Glutamatergic neuron (in vitro differentiated cells): ENCODE data around the gene EID2B. TPM values are rescaled to one million over a fixed set of nuclear protein-coding genes. Genes with fewer than 3 reads are reported as not detected.

Experiments
- DNase-seq: peaks from one replicate; pipeline ENCODE4 v3.0.0; 2022
- H3K27ac Mint-ChIP-seq: one replicate; pipeline ENCODE4 v1.8.0; 2020; ENCODE audit warnings: mild to moderate bottlenecking, mixed read lengths, inconsistent platforms; ENCODE audit not compliant: unreplicated experiment
- H3K27me3 Mint-ChIP-seq: one replicate; pipeline ENCODE4 v1.8.0; 2020; ENCODE audit warnings: mild to moderate bottlenecking, moderate library complexity, mixed read lengths, inconsistent platforms; ENCODE audit not compliant: unreplicated experiment
- H3K36me3 Mint-ChIP-seq: one replicate; pipeline ENCODE4 v1.8.0; 2020; ENCODE audit warnings: mild to moderate bottlenecking, mixed read lengths, inconsistent platforms; ENCODE audit not compliant: unreplicated experiment
- H3K4me1 Mint-ChIP-seq: one replicate; pipeline ENCODE4 v1.8.0; 2020; ENCODE audit warnings: mild to moderate bottlenecking, low read depth, mixed read lengths, inconsistent platforms; ENCODE audit not compliant: unreplicated experiment
- H3K4me3 Mint-ChIP-seq: one replicate; pipeline ENCODE4 v1.8.0; 2020; ENCODE audit warnings: mild to moderate bottlenecking, mixed read lengths, inconsistent platforms; ENCODE audit not compliant: unreplicated experiment
- H3K9me3 Mint-ChIP-seq: one replicate; pipeline ENCODE4 v1.8.0; 2020; ENCODE audit warnings: mild to moderate bottlenecking, moderate library complexity, mixed read lengths, inconsistent platforms; ENCODE audit not compliant: unreplicated experiment
- CTCF ChIP-seq: fragments of 200-600 bp; sonication (generic); IDR thresholded peaks from one replicate; pipeline ENCODE4 v1.5.0; 2021; ENCODE audit not compliant: partially characterized antibody, unreplicated experiment
- total RNA-seq: library from RNA; stranded (reverse); fragmentation: NEBNext Ultra II Directional; extraction: Animal tissue kit (Norgen Biotek cat#: 25700); gene quantifications from one replicate; pipeline ENCODE4 v1.2.1, GENCODE V29; 2021; ENCODE audit not compliant: unreplicated experiment

Gene EID2B
- total RNA-seq, 1 donor from 2014 or later = 7.6 TPM

GRCh38 chr19:39506944-39507714 is 25.5 kb downstream of the EID2B start:
- no peak for TF ChIP-seq CTCF
- peak; percentile 86 for DNase-seq
- Mint-ChIP-seq H3K27me3 (peaks cover 32% of the 10 kb centered on the region), H3K27ac (peak overlapping the region; percentile 82), H3K4me3 (peak overlapping the region; percentile 76), H3K4me1 (peaks cover 39% of the 10 kb centered on the region), H3K9me3 (peaks cover 31% of the 10 kb centered on the region), H3K36me3 (no peaks in the 10 kb centered on the region)

- no peak for TF ChIP-seq CTCF
- Mint-ChIP-seq H3K9me3 (peaks cover 31% of the 10 kb centered on the region), H3K36me3 (no peaks in the 10 kb centered on the region), H3K27me3 (peaks cover 34% of the 10 kb centered on the region), H3K4me1 (peaks cover 39% of the 10 kb centered on the region), H3K4me3 (peak overlapping the region; percentile 76), H3K27ac (peak overlapping the region; percentile 77)
- DNase-seq = no peak
Observed at GRCh38 chr19:39506598-39506943, 26.1 kb downstream of the EID2B start.

GRCh38 chr19:39502640-39503417 is 29.8 kb downstream of the EID2B start:
- Mint-ChIP-seq H3K36me3 (peaks cover 7% of the 10 kb centered on the region), H3K9me3 (peaks cover 42% of the 10 kb centered on the region), H3K27me3 (peaks cover 44% of the 10 kb centered on the region), H3K4me3 (peak overlapping the region; percentile 87), H3K4me1 (peaks cover 42% of the 10 kb centered on the region), H3K27ac (peak overlapping the region; percentile 82)
- peak; percentile 87 for DNase-seq
- peak; percentile 99 for TF ChIP-seq CTCF

- peak overlapping the region; percentile 97 for H3K4me3 Mint-ChIP-seq
- TF ChIP-seq CTCF = no peak
- H3K9me3 Mint-ChIP-seq = peaks cover 38% of the 10 kb centered on the region
- peaks cover 7% of the 10 kb centered on the region for H3K36me3 Mint-ChIP-seq
- peaks cover 42% of the 10 kb centered on the region for H3K27me3 Mint-ChIP-seq
- peaks cover 35% of the 10 kb centered on the region for H3K4me1 Mint-ChIP-seq
- H3K27ac Mint-ChIP-seq = peak overlapping the region; percentile 99
- no peak for DNase-seq
Observed at GRCh38 chr19:39501340-39501739, 31.3 kb downstream of the EID2B start.

DNA sequence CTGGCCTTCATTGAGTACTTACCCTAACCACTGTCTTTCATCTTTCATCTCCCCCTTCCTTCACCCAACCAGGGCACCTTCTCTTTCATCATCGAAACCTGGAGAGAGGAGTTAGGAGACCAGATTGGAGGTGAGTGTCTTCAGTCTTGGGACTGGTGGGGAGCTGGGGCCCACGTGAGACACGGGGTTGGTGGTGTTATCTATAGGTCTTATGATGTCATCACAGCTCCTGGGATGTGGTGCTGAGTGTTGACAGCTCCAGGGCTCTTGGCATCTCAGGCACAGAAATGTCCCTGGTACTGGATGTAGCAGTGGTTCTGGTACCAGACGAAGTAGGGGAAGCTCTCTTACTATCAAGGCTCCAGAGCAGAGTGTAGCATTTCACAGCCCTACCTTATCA is 32.1 kb downstream of the EID2B start:
- Mint-ChIP-seq H3K9me3 (peaks cover 35% of the 10 kb centered on the region), H3K36me3 (peaks cover 7% of the 10 kb centered on the region), H3K27me3 (peaks cover 38% of the 10 kb centered on the region), H3K27ac (peak overlapping the region; percentile 99), H3K4me3 (peak overlapping the region; percentile 97), H3K4me1 (peaks cover 36% of the 10 kb centered on the region)
- no peak for TF ChIP-seq CTCF
- DNase-seq = no peak
